ENCODE measurements around the gene SNAPC2. TPM values are rescaled to one million over a fixed set of nuclear protein-coding genes. Genes with fewer than 3 reads are reported as not detected.
A peak's percentile ranks its signal among the peaks of the same experiment; 100 is the strongest.

The SNAPC2 gene
- total RNA-seq, 1 experiment from 2014 or later = 42.4 TPM

DNA sequence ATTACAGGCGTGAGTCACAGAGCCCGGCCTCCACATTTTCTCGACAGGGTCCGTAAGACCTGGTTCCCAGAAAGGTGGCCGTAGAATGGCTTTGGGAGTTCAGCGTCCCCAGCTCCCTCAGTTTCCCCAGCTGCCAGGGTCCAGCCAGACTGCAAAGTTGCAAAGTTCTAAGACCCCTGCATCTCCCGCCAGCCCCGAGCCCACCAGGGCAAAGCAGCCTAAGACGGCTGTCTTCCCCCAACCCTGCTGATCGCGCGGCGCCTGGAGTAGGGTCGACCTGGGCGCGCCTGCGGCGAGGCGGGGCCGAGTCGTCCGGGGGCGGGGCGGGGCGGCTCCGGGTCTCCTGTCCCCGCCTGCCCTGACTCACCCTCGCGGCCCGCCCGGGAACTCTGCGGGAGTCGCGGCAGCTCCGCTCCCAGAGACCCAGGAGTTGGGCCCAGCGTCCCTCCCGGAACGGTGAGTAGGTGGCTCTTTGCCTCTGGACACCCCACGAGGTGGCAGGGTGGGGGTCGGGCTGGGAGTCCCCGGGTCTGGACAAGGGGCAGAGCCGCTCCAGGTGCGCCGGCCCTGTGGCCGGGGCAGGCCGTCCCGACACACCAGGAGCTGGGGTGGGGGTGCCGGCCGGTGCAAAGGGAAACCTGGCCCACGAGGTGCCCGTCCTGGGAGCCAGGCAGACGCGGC lies 31.9 kb upstream of the SNAPC2 start, which contains the start of gene LRRC8E:
Gene LRRC8E, plus strand, starts transcription at position 366 of the 681 bp plus-strand sequence. CDS start 7,094 bp downstream, outside the sequence.
- peak; percentile 63 for DNase-seq (ENCODE audit: low read depth)

DNA sequence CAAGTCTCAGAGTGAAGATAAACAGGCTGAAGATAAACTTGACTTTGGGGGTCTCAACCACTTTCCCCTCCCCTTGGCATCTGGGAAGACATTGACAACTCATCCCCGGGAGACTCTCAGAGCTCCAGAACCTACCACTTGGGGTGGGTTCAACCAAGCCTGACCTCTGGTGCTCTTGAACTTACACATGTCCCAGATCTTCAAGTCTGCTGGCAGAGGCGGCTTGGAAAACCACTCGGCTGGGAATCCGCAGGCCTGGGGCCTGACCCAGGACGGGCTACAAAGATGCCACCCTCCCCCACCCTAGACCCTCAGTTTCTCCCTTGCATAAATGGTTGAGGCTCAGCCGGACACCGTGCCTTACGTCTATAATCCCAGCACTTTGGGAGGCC lies 31.3 kb upstream of the SNAPC2 start:
- DNase-seq (ENCODE audit: low read depth) = no peak

DNA sequence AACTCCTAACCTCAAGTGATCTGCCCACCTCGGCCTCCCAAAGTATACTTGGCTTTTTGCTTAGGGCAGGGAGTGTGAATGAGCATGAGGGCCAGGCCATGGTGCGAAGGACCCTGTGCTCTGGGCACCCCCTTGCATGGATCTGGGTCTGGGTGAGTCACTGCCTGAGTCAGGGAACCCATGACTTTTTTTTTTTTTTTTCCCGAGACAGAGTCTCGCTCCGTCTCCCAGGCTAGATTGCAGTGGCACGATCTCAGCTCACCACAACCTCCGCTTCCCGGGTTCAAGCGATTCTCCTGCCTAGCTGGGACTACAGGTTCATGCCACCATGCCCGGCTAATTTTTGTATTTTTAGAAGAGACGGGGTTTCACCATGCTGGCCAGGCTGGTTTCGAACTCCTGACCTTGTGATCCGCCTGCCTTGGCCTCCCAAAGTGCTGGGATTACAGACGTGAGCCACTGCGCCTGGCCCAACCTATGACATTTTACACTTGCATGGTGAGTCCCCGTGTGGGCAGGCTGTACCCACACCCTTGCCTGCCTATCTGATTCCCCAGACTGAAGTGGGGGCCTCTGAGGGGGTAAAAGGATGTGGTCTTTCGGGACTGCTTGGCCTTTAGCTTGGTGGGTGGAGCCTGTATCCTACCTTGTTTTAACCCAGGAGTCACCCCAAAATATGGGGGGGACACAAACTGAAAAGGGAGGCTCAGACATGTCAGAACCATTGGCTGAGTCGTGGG lies 26.6 kb upstream of the SNAPC2 start:
- DNase-seq (ENCODE audit: low read depth) = peak; percentile 75

GRCh38 chr19:7894612-7895309 lies 25.4 kb upstream of the SNAPC2 start:
- DNase-seq (ENCODE audit: low read depth) = no peak

DNA sequence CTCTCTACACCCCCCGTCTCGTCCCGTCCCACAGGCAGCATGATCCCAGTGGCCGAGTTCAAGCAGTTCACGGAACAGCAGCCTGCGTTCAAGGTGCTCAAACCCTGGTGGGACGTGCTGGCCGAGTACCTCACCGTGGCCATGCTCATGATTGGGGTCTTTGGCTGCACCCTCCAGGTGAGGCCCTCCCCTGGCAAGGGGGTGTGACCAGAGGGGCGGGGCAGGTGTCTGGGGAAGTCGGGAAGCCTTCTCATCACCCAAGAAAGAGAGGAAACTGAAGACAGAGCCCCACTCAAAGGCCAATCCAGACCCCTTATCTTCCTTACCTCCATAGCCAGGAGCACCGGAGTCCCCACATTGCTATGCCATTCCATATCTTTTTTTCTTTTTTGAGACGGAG lies 24.6 kb upstream of the SNAPC2 start:
- DNase-seq (ENCODE audit: low read depth) = no peak

- DNase-seq (ENCODE audit: low read depth) = no peak
Measured at GRCh38 chr19:7897292-7897691, 22.8 kb upstream of the SNAPC2 start.

GRCh38 chr19:7898967-7899366 lies 21.2 kb upstream of the SNAPC2 start:
- no peak for DNase-seq (ENCODE audit: low read depth)

DNA sequence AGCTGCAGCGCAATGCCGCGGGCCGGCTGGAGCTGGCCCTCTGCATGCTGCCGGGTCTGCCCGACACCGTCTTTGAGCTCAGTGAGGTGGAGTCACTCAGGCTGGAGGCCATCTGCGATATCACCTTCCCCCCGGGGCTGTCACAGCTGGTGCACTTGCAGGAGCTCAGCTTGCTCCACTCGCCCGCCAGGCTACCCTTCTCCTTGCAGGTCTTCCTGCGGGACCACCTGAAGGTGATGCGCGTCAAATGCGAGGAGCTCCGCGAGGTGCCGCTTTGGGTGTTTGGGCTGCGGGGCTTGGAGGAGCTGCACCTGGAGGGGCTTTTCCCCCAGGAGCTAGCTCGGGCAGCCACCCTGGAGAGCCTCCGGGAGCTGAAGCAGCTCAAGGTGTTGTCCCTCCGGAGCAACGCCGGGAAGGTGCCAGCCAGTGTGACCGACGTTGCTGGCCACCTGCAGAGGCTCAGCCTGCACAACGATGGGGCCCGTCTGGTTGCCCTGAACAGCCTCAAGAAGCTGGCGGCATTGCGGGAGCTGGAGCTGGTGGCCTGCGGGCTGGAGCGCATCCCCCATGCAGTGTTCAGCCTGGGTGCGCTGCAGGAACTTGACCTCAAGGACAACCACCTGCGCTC lies 20.3 kb upstream of the SNAPC2 start:
- no peak for DNase-seq (ENCODE audit: low read depth)

DNA sequence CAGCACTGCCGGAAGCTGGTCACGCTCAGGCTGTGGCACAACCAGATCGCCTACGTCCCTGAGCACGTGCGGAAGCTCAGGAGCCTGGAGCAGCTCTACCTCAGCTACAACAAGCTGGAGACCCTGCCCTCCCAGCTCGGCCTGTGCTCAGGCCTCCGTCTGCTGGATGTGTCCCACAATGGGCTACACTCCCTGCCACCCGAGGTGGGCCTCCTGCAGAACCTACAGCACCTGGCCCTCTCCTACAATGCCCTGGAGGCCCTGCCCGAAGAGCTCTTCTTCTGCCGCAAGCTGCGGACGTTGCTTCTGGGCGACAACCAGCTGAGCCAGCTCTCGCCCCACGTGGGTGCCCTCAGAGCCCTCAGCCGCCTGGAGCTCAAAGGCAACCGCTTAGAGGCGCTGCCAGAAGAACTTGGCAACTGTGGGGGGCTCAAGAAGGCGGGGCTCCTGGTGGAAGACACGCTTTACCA lies 19.7 kb upstream of the SNAPC2 start:
- no peak for DNase-seq (ENCODE audit: low read depth)

GRCh38 chr19:7900931-7901330 lies 19.2 kb upstream of the SNAPC2 start:
- no peak for DNase-seq (ENCODE audit: low read depth)

GRCh38 chr19:7901337-7901736 lies 18.8 kb upstream of the SNAPC2 start:
- no peak for DNase-seq (ENCODE audit: low read depth)

DNA sequence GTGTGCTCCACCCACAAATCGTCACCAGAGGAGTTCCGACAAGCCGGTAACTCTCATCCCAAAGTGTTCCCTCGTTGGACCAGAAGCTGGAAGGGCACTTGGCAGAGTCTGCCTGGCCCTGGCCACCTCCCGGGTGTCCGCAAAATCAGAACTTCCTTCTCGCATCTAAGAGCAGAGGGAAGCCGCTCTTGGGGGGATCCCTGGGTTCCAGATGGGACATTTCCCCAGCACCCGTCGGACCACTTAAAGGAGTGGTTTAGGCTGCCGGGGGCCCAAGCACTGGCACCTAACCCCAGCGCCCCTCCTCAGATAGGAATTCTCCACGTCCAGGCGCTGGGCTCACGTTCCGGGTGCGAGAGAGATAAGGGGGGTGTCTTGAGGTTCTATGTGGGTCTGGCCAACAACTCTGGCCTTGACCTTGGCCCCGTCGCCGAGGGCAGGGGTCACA lies 17.3 kb upstream of the SNAPC2 start:
- DNase-seq (ENCODE audit: low read depth) = no peak

DNA sequence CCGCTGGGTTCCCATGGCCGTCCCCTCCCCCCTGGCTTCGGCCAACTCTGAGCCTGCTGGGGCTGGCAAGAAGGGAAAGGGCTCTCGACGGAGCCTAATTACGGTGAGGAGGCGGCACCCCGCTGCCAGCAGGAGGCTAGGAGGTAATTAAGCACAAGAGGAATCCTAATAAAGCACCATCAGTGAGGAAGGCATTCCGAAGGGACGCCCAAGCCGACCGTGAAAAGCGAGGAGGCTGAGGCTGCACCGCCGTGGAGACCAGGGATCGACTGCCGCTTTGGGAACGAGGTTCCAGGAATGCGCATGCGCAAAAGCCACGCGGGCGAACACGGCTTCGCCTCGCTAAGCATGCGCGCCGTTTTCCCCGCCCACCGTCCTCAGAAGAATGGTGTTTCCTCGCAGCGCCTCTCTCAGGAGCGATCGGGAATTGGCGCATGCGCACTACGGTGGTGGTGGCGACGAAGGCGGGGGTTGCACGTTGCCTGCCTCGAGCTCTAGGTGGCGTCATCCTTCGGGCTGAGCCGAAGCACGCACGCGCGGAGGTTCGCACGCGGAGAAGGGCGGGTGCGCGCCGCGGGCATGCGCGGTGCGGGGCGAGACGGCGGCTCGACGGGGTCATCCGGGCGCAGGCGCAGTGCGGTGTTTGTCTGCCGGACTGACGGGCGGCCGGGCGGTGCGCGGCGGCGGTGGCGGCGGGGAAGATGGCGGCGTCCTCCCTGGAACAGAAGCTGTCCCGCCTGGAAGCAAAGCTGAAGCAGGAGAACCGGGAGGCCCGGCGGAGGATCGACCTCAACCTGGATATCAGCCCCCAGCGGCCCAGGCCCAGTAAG lies 16.7 kb upstream of the SNAPC2 start, which contains the start of gene MAP2K7:
Gene MAP2K7, plus strand, starts transcription at position 634 of the 830 bp plus-strand sequence. Its CDS starts 68 bp downstream, at position 702.
- DNase-seq (ENCODE audit: low read depth) = peak; percentile 99

GRCh38 chr19:7904074-7905020 lies 15.8 kb upstream of the SNAPC2 start:
- no peak for DNase-seq (ENCODE audit: low read depth)

DNA sequence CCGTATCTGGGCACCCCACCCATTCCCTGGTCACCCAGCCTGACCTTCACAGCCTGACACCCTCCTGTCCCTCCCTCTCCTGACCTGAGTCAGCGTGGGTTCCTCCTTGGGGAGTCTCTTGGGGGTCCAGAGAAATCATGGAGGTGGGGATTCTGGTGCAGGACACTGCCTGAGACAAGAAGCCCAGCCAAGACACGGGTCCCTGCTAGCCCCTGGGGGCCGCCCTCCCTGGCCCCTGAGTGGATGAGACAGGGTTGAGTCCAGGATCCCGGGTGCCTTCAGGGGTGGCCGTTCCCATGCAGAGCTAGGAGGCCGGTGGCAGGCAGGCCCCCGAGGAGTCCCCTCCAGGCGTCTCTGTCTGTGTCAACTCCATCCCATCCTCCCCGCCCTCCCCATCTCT lies 14.9 kb upstream of the SNAPC2 start:
- no peak for DNase-seq (ENCODE audit: low read depth)

- DNase-seq (ENCODE audit: low read depth) = no peak
Measured at GRCh38 chr19:7905859-7906258, 14.3 kb upstream of the SNAPC2 start.

DNA sequence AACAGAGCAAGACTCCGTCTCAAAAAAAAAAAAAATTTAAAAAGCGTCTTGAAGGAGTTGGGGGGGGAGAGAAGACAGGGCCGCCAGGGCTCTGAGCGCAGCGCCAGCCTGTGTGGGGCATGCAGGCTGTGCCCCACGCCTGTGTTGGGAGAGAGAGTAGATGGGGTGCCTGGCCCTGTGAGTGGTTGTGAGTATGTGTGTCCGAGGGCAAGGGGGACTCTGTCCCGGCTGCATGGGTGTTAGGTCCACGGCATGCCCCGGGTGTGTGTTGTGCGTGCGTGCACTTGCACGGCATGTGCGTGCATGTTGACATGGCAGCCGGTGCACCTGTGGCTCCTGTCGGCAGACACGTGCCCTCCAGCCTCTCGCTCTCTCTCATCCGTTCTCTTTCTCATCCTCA lies 13.0 kb upstream of the SNAPC2 start:
- DNase-seq (ENCODE audit: low read depth) = no peak

DNA sequence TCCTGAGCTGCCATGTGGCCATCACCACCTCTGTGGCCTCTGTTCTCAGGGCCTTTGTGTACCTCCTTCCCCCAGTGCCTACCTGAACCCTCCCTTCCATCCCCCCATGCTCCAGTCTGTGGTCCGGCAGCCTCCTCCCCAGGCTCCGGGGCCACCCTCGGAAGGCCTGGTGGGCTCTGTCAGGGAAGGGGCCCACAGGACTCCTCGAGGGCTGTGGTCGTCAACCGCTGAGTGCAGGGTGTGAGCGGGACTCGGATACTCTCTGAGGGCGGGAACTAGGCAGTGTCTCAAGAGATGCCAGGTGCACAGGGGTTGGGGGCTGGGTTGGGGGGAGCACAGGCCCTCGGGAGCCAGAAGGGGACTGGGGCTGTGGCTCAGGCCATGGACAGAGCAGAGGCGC lies 12.6 kb upstream of the SNAPC2 start:
- no peak for DNase-seq (ENCODE audit: low read depth)

DNA sequence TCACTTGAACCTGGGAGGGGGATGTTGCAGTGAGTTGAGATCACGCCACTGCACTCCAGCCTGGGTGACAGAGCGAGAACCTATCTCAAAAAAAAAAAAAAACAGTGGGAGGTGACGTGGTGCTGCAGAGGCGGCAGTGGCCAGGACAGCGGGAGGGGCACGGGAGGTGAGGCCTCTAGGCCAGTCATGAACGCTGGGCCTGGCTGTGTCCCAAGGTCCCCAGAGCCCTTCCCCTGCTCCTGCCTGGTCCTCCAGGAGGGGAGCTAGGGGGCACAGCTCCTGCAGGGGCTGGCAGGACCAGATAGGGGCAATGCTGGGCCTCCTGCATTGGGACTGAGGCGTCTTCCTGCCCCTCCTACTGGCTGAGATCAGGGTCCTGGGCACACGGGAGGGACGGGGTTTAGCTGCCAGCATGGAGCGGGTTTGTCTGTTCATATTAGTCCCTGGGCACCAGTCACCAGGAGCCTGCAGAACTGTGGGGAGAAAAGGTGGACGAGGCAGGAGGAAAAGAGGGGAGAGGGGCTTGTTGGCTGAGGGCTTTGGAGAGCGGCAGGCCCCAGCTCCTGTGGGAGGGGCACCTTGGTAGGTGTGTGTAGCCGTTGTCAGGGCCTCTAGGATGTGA lies 11.9 kb upstream of the SNAPC2 start:
- no peak for DNase-seq (ENCODE audit: low read depth)
